GM18511 (cell line): ENCODE results near the gene HRH1.
A peak's percentile ranks its signal among the peaks of the same experiment; 100 is the strongest.
"Not testable (repeated sequence)": the region's sequence is repeated elsewhere in the genome, so short reads cannot be mapped to it uniquely, and the experiment has no call there.

Experiments
- ATAC-seq: cut with Tn5 transposase; IDR thresholded peaks from one replicate; pipeline ENCODE4 v1.9.1; 2021; ENCODE audit warnings: mild to moderate bottlenecking, moderate library complexity; ENCODE audit not compliant: unreplicated experiment

HRH1 gene

DNA sequence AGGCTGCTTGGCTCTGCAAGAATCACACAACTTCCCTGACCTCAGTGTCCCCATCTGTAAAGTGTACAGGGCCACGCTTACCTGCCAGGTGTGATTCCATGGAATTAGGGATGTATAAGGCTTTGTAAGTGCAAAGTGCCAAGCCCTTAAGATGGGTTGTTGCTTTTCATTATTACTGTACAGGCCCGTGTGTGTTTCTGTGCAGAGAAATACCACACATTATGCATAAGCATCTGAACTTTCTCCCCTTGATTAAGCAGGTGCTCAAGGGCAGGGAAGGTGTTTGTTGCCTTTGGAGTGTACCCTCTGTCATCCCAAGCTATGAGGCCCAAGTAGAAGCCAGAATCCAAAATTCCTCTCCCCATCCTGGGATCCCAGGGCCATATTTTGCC lies 13.6 kb upstream of the HRH1 start:
- peak; percentile 48 for ATAC-seq

DNA sequence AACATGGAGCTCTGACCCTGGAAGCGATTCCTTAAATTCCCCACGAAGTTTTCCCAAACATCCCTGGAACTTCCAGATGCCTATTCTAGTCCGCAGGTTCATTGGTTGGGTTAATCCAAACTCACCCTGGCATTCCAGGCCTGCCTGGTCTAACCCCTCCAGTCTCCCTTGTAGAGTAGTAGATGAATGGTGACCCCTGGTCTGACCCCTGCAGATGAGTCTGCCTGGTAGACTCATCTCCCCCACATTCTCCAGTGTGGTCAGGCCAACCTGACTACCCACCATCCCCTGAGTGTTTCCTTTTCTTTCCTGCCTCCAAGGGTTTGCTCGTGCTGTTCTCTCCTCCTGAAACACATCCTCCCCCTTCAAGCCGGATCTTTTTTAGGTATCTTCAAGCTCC lies 10.8 kb upstream of the HRH1 start:
- ATAC-seq = no peak

DNA sequence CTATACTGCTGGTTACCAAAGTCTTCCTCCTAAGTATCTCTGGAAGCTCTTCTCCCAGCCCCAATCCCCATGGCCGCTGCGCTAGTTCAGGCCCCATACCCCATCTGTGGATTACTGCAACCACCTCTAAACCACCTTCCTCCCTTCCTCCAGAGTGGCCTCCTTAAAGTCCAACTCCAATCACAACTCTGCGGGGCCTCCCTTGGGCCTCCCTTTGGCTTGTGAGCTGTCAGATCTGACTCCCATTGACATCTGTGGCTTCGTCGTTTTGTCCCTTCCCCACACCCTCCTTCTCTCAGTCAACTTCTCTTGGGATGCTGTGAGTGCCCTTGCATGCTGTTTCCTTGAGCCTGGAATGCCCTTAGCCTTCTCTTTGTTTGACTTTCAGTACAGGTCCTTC lies 9.3 kb upstream of the HRH1 start:
- no peak for ATAC-seq

DNA sequence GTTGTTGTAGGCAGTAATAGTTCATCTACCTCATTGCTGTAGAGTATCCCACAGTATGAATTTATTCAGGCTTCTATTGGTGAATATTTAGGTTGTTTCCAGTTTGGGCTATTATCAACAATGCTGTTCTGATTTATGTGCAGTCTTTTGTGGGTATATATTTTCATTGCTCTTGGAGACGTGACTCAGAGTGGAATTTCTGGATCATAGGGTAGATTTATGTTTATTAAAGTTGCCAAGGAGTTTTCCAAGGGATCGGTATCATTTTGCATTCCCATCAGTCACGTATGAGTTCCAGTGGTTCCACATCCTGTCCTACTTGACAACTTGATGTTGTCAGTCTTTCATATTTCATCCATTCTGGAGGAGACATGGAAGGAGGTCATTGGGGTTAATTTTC lies 8.4 kb upstream of the HRH1 start:
- no peak for ATAC-seq

DNA sequence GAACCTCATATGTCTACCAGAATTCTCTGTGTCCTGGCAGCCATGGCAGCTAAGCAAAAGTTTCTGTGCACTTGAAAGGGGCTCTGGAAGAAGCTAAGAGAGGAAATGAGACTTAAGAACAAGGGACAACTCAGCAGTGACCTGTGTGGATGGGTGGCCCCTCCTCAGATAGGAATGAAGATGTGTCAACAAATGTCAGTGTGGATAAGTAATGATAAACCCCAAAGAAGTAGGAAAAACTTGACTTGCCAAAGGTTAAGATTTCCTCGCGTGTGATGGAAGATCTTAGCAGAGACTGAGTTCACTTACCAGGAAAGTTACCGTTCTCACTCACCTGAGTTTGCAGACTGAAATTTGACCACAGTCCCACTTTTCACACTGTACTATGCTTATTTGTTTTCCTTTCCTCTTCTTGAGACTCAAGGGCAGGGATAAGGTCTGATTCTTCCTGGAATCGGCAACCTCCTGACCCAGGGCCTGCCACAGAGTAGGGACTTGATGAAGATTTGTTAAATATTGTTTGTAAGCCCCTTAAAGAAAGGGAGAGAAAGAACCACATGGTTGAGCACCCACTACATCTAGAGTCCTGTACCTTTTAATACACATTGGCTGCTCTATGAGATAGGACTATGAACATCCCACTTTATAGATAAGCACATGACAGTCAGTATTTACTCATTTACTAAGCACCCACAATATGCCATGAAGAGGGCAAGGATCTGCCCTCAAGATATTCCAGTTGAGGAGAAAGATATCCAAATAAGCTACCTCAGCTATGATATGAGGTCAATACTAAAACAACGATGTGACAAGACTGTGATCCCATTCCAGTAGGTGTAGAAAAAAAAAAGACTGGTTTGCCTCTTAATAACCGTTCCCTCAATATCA lies 7.3 kb upstream of the HRH1 start:
- no peak for ATAC-seq

DNA sequence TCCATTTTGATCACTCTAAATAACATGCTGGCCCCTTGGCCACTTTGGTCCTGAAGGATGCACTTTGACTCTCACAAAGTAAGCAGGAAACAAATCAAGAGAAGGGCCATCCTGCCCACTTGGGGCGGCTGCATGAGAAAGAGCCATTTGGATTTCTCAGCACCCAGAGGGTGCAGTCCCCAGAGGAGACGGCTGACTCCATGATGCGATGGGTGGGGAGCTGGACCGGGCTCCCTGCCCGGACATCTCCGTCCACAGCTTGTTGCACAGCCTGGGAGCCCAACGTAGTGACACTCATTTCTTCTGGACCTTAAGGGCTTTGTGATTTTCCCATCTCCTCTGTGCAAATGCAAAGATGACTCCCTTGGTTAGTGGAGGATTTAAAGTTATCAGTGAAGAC lies 4.0 kb upstream of the HRH1 start:
- ATAC-seq = no peak

DNA sequence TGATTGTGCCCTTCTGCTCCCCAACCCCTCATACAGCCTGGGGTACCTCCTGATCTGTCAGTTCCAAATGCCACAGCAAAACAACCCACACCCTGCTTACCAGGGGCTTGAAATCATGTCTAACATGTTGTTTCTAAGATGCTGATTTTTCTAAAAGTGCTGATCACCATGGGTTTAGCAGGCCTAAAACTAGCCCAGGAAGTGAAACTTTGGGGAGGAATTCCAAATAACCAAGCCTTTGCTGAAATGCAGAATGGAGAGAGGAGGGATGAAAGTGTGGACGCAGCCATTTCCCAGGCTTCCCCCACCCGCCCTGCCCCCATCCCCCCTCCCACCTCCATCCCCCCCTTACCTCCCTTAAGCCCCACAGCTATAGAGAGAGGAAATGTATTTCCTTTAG lies 2.0 kb upstream of the HRH1 start:
- no peak for ATAC-seq

DNA sequence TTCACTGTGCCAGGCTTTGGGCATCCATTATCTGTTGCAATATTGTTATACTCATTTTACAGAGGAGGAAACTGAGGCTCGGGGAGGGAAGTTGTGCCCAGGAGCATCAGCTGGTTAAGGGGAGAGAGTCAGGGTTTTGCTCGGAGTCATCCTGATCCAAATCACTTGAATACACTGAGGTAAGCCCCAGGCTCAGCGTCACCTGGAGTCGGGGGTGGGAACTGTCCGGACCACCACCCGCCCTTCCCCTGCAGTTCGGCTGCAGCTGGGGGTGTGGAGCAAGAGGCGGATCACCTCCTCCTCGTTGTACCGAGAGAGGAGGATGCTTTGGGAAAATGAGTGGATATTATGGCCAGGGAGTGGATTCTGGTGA lies 646 bp downstream of the HRH1 start:
- ATAC-seq = no peak

DNA sequence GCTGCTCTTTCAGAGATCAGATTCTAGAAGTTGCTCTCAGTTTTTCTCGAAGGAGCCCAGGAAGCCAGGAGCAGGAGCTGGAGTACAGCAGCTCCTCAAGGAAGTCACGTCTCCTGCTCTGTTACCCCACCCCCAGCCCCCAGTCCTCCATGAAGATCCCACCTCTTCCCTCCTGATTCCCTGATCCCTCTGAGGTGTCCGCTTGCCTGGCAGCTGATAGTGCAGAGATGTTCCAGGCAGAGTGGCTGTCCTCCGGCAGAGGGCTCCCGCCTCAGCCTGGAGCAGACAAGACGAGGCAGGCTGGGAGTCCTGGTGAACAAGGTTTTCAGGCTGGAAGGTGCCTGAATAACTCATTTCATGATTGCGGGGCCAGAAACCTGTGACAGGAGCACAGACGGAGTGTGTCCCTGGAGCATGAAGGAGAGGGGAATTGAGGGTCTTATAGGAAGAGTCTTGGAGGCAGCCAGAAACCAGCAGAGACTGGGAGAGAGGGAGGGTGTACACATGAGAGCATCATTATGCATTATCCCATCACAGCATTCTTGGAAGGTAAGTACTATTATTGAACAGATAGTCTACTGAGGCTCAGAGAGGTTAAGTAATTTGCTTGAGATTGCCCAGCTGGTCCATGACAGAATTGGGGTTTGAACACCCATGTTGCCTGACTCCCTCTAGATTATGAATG lies 1.2 kb downstream of the HRH1 start:
- ATAC-seq = no peak

DNA sequence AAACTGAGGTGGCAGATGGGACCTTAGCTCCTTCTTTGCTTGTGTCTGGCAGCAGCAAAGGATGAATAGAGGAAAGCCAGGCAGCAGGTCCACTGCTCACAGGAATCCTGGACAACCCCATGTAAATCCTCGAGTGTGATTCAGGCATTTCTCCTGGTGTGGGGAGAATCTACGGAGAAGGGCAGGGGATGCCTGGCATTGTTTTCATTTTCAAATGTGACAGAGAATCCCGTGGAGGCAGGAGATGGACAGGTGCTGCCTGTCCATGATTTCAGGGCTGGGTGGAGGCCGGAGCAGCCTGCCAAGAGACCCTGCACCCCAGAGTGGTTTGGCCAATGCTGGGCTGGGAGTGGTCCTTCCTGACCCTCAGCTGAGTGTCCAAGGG lies 1.7 kb downstream of the HRH1 start:
- ATAC-seq = no peak

DNA sequence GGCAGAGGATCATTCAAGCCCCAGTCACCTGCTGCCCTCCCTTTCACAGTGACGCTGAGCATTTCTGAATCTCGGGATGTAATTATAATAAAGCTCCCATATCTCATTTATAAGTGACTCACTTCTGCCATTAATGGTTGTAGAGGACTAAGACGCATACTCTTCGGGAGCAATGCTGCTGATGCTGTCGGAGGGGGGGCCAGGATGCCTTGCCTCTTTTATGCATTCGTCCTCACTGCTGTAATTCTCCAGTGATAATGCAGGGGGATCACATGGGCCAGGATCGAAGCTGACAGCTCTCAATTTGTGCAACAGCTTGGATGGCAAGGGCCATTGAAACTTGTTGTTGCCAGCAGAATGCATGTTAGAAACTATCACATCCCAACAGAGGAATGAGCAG lies 3.1 kb downstream of the HRH1 start:
- no peak for ATAC-seq

DNA sequence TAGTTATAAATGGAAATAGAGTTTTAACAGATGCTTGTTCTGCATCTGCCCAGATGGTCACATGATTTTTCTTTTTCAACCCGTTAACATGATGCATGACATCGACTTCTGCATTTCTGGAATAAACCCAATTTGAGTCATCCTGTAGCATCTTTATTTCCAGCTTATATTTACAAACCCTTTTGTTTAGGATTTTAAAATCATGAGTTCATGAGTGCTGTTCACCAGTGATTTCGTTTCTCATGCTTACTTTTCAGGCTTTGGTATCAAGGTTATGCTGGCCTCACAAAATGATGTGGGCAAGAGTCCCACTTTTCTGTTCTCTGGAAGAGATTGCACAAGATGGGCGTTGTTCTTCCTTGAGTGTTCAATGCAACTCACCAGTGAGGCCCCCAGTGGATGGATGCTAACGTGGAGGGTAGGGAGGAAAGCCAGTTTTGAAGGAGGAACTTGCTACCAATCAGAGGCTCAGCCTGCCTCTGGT lies 5.2 kb downstream of the HRH1 start:
- ATAC-seq = no peak

DNA sequence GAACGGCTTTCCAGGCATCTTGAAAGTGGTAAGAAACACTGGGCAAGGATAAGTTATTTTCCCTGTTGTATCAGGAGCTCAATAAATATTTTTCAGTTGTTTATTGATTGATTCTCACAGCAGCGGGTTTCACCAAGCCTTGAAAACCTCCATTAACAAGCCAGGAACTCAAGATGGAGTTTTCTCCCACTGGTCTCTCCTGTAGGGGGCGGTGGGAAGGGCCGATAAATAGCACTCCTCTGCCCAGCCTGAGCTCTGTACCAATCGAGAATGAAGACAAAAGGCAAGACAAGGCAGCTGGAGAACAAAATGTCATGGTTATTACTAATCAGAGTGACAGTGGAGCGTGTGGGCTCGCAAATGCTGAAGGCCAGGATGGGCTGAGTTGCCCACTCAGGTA lies 7.4 kb downstream of the HRH1 start:
- no peak for ATAC-seq

DNA sequence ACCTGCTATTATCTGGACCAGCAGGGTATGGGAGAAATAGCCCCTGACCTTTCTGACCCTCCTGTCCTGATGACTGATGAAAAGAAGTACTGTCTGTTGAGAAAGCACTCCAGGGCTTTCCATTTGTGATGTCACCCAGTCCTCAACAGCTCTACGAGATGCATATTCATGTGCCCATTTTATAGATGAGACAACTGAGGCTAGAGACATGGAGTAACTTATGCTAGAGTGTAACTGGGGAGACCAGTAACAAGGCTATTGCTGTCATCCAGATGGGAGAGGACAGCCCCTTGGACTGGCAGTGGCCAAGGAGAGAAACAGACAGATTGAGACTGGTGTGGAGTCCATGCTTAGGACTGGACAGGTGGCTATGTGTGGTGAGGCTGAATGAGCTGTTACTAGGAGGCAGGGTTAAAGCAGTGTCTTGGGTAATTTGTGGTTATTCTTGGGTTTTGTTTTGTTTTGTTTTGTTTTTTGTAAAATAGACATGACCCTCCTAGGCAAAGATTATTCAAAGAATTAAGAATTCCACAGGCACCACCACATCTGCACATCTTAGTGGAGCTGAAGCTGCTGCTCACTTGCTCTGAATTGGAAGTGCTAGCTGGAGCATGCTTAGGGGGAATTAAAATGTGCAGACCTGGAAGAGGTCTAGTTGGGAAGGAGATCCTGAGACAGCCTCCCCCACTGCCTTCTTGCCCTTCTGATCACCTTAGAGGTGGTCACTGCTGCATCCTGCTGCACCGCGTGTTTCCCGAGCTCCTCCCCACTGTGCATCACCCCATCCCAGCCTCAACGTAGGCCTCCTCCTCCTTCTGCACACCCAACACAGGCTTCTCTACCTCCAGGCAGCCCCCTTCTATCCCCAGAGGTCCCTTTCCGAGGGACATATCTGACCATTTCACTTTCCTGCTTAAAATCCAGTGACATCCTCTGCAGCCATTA lies 8.4 kb downstream of the HRH1 start:
- no peak for ATAC-seq

DNA sequence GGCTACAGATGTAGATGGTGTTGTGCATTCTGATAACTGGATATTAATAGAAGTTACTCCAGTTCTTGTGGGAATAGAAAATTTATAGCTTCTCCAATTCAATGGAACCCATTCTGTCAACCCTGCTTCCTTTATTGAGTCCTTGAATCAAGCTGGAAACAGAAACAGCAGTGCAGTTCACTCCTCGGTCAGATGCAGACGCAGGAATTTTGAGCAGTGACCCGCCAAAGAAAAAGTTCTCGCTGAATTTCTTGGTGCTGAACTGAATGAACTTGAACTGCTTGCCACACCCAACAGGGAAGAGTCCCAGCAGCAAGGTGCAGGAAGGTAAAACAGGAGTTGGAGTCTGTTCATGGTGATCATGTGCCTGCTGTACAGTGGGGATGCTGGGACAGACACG lies 10.3 kb downstream of the HRH1 start:
- no peak for ATAC-seq

DNA sequence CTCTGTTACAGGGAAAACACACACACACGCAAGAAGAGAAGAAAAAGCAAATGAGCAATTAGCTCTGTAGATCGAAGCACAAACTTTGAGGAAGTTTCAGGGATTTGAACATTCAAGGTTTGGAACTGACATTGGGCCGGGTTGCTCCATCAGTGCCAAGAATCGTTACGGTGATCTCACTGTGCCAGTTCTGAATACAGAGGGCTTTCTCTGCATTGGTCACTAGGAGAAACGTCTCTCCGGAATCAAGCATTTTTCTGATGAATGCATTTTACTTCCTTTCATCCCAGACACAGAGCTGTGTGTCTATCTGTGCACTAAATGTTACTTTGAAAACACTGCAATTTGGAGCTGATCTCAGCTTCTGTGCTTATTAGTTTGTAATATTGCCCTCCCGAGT lies 11.2 kb downstream of the HRH1 start:
- ATAC-seq = no peak

DNA sequence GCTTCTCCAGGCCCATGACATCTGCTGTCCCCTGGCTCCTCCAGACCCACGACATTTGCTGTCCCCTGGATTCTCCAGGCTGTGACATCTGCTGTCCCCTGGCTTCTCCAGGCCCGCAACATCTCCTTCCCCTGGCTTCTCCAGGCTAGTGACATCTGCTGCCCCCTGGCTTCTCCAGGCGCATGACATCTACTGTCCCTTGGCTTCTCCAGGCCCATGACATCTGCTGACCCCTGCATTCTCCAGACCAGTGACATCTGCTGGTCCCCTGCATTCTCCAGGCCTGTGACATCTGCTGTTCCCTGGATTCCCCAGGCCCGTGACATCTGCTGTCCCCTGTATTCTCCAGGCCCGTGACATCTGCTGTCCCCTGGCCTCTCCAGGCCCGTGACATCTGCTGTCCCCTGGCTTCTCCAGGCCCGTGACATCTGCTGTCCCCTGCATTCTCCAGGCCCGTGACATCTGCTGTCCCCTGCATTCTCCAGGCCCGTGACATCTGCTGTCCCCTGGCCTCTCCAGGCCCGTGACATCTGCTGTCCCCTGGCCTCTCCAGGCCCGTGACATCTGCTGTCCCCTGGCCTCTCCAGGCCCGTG lies 12.6 kb downstream of the HRH1 start:
- not testable (repeated sequence) for ATAC-seq

DNA sequence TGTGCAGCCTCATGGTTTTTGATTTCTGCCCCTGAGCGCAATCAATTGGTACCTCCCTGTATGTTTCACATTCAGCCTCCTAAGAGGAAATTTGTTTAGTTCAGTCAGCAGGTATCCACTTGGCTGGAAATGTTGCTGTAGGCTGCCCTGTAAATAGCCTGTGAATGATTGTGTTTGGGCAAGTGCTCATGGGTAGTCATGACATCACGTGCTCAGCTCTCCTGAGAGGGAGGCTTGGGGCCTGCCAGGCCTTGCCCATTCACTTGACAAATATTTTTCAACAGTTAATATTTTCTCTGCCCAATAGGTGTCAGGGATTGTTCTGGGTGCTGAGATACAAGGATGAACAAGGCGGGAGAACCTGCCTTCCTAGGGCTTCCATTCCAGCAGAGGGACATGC lies 13.3 kb downstream of the HRH1 start:
- ATAC-seq = no peak

DNA sequence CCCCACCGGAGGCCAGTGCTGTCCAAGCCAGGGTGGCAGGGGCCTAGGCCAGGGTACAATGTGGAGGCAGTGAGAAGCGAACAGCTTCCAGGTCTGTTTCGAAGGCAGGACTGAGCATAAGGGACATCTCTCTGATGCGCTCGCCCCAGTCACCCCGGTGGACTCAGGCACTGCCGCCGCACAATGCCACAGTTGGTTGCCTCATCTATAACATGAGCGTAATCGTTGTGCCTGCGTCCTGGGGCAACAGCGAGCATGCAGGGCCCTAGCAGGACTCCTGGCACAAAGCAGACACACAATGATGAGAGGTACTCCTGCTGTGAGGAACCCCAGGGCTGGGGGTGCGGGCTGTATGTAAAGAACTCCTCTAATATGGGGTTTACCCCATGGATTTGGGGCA lies 14.1 kb downstream of the HRH1 start:
- ATAC-seq = no peak

DNA sequence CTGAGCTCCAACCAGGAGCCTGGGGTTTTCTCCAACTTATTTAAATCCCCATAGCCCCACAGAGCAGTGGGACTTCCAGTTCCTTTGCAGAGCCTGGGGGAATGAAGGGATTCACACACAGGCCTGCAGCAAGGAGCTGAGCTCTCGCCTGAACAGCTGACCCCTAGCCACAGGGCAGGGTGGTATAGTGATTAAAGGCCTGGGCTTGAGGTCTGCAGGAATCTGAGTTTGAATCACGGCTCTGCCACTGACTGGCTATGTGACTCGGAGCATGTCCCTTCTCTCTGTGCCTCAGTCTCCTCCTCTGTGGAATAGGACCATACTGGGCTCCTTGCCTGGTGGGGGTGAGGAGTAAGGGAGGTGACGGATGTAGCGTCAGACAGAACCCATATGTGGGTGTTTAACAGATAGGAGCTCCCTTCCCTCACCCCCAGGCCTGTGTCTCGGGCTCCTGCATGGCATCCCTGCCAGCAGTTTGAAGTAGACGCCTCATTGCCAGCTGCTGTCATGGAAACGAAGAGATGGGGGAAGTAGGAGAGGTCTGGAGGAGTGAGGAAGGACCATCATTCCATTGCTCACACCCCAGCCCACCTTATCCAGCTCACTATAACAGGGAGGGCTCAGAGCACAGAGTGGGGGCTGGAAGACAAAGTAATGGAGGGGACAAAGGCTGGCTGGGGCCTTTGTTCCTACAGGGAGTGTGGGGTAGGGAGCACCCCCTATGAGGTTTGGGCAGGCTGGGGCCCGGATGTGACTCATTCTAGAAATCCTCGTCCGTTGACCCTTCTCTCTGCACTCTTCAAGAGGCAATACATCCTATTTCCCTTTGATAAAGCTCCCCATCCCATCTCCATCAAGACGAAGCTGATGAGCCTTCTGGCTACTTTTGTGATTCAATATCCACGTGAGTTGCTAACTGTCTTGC lies 14.8 kb downstream of the HRH1 start:
- no peak for ATAC-seq
